Endothelial cell of umbilical vein (primary cell): ENCODE measurements around the gene ARHGAP22.

ENCODE experiments used
- CTCF ChIP-seq, 2 donors: IDR thresholded peaks; 1 replicate in 1 of 2; 2 replicates in 1 of 2; pipeline ENCODE4 v1.5.1; 2011; ENCODE audit warnings: low read length in 2 of 2, mild to moderate bottlenecking in 2 of 2, moderate library complexity in 2 of 2, control low read depth in 1 of 2, inconsistent platforms in 1 of 2, low read depth in 1 of 2; ENCODE audit not compliant: insufficient read depth in 1 of 2; ENCODE audit errors: extremely low read depth in 1 of 2
- EZH2 ChIP-seq: IDR thresholded peaks from 2 replicates; pipeline ENCODE4 v1.6.1; 2012; ENCODE audit warnings: borderline replicate concordance, low read depth, mild to moderate bottlenecking, moderate library complexity, low read length, inconsistent platforms; ENCODE audit not compliant: severe bottlenecking
- JUN ChIP-seq: IDR thresholded peaks from 2 replicates; pipeline ENCODE4 v1.6.1; 2011; ENCODE audit warnings: borderline replicate concordance, low read depth; ENCODE audit not compliant: insufficient read length, insufficient read depth
- POLR2A ChIP-seq: IDR thresholded peaks from 2 replicates; pipeline ENCODE4 v1.6.1; 2012; ENCODE audit warnings: low read depth, mild to moderate bottlenecking, control low read depth, low read length
- POLR2AphosphoS5 ChIP-seq: IDR thresholded peaks from 2 replicates; pipeline ENCODE4 v1.6.1; 2012; ENCODE audit warnings: low read depth, mild to moderate bottlenecking, control low read depth, low read length, moderate library complexity; ENCODE audit not compliant: insufficient read depth
- TF ChIP-seq, protein P1 (sequence below): IDR thresholded peaks from 2 replicates; pipeline ENCODE4 v1.6.1; 2011; ENCODE audit not compliant: insufficient read depth, insufficient read length

GRCh38 chr10:48606530-48607355, 1.9 kb upstream of the ARHGAP22 start:
- TF ChIP-seq POLR2A = no peak
- no peak for TF ChIP-seq CTCF (IDR thresholded peaks at IDR 0.05; ENCODE audit: extremely low read depth in 1 of 2, insufficient read depth in 1 of 2, low read depth in 1 of 2, low read length in 2 of 2)
- TF ChIP-seq EZH2 = no peak
- peak; percentile 77 for TF ChIP-seq POLR2AphosphoS5
- TF ChIP-seq, protein P1, sequence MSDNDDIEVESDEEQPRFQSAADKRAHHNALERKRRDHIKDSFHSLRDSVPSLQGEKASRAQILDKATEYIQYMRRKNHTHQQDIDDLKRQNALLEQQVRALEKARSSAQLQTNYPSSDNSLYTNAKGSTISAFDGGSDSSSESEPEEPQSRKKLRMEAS = peak; percentile 62
- TF ChIP-seq JUN = peak; percentile 90
